ACHN (cell line): ENCODE measurements around the gene KCNJ3.
"Not testable (repeated sequence)": the region's sequence is repeated elsewhere in the genome, so short reads cannot be mapped to it uniquely, and the experiment has no call there.

Experiments used
- DNase-seq: peaks from one replicate; pipeline ENCODE4 v3.0.0-alpha.2; 2015
- in situ Hi-C: cut with HindIII; loops from 2 replicates; pipeline ENCODE4 v1.10.0; 2017; ENCODE audit warnings: low sequenced_read_pairs, low pct_ligation_motif_present, low pct_unique_long_range_greater_than_20kb

KCNJ3 gene

GRCh38 chr2:154814856-154815255 lies 116.4 kb downstream of the KCNJ3 start:
- in situ Hi-C loops = no loop called here
- DNase-seq = no peak

- in situ Hi-C loops = no loop called here
- no peak for DNase-seq
Measured at GRCh38 chr2:154825358-154825757, 126.9 kb downstream of the KCNJ3 start.

DNA sequence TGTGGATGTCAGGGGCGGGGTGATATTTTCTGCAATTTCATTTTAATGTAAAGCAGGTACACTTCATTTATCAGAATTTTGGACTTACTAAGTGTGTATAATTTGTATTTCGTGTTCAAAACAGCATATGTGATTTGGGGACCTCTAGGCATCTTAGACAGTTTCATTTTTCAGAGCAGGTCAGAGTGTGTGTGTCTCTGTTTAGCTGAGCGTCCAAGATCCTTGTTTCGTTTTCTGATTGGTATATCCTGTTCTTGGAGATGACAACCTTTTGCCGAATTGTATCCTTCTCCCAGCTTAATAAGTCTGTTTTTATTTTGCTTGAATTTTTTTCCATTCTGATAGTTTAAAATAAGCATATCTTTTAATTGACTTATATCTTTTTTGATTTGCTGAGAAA lies 128.3 kb downstream of the KCNJ3 start:
- DNase-seq = no peak
- in situ Hi-C loops = no loop called here

DNA sequence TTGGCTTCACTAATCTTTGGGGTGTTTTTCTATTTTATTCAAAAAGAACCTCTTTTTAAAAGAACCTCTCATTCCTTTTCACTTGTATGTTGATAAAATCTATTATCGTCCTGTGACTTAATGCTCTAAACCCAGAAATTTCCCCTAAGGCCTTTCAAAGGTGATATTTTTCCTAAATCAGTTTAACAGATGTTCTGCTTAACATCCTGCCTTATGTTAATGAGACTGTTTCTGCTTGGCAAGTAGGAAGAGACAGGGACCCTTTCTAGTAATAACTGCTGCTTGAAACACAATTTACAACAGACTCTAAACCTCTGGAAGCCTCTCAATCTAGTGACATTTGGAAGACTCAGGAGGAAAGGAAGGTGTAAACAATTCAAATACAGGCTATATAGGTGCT lies 128.8 kb downstream of the KCNJ3 start:
- DNase-seq = no peak
- in situ Hi-C loops = no loop called here

- in situ Hi-C loops = no loop called here
- no peak for DNase-seq
Measured at GRCh38 chr2:154832711-154833110, 134.2 kb downstream of the KCNJ3 start.

GRCh38 chr2:154836632-154837031 lies 138.1 kb downstream of the KCNJ3 start:
- DNase-seq = no peak
- in situ Hi-C loops = no loop called here

- DNase-seq = no peak
- in situ Hi-C loops = no loop called here
Measured at GRCh38 chr2:154837035-154837434, 138.5 kb downstream of the KCNJ3 start.

GRCh38 chr2:154844513-154844912 lies 146.0 kb downstream of the KCNJ3 start:
- in situ Hi-C loops = no loop called here
- DNase-seq = no peak

DNA sequence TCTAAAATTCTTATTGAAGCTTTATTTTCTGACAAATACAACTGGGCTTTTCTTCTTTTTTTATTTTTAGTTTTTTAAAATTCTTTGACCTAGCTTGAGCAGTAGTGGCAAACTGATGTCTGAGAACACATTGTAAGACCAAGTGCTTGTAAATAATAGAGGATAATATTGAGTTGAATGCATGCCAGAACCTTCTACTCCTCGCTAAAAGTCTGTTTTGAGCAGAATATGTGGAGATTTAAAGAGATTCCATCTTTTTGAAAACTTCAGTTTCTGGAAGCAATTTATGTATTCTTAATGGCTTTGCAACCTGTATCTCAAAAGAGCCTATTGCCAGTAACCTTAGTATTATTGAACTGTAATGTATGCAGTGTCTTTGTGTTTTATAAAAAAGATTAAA lies 148.3 kb downstream of the KCNJ3 start:
- in situ Hi-C loops = no loop called here
- DNase-seq = no peak

DNA sequence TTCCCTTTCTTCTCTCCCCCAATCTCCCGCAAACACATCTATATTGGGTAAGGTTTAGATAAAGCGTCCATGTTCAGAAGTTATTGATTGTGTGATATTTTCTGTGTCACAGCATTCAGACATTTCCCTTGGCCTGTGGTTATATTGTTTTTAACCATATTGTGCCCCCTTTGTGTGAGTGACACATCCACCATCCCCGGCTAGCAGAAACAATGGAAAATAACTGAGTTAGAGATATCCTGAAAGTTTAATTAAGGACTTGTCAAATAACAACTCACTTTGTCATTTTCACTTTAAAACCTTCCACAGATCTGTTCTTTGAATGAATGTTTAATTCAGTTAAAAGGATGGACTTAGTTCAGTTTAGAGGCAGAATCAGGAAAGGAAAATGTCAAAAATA lies 151.0 kb downstream of the KCNJ3 start:
- in situ Hi-C loops = no loop called here
- no peak for DNase-seq

GRCh38 chr2:154850532-154850931 lies 152.0 kb downstream of the KCNJ3 start:
- no peak for DNase-seq
- in situ Hi-C loops = no loop called here

DNA sequence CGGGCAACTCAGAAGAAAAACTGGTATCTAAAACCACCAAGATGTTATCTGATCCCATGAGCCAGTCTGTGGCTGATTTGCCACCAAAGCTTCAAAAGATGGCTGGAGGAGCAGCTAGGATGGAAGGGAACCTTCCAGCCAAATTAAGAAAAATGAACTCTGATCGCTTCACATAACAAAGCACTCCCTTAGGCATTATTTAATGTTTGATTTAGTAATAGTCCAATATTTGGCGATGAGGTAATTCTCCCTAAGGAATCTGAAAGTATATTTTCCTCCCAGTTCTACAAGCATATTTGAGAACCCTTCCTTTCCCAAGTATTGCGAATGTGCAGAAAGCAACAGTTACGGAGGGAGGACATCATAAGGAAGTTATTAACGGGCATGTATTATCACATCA lies 156.6 kb downstream of the KCNJ3 start:
- DNase-seq = no peak
- in situ Hi-C loops = no loop called here

DNA sequence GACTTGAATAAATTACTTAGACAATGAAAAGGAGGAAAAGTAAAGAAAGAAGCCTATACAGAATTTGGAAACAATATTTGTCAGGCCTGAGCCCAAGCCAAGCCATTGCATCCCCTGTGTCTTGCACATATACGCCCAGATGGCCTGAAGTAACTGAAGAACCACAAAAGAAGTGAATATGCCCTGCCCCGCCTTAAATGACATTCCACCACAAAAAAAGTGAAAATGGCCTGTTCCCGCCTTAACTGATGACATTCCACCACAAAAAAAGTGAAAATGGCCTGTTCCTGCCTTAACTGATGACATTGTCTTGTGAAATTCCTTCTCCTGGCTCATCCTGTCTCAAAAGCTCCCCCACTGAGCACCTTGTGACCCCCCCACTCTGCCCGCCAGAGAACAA lies 168.7 kb downstream of the KCNJ3 start:
- in situ Hi-C loops, DNase-seq: not testable (repeated sequence)

GRCh38 chr2:154875999-154876398 lies 177.5 kb downstream of the KCNJ3 start:
- DNase-seq = no peak
- in situ Hi-C loops = no loop called here

- in situ Hi-C loops = no loop called here
- DNase-seq = no peak
Measured at GRCh38 chr2:154882725-154883124, 184.2 kb downstream of the KCNJ3 start.

GRCh38 chr2:154886316-154886715 lies 187.8 kb downstream of the KCNJ3 start:
- DNase-seq = no peak
- in situ Hi-C loops = no loop called here

- DNase-seq = no peak
- in situ Hi-C loops = no loop called here
Measured at GRCh38 chr2:154898269-154898668, 199.8 kb downstream of the KCNJ3 start.

GRCh38 chr2:154901063-154901462 lies 202.6 kb downstream of the KCNJ3 start:
- DNase-seq = no peak
- in situ Hi-C loops = no loop called here
